ENCODE data around the gene FOXA2.
"Not testable (repeated sequence)": the region's sequence is repeated elsewhere in the genome, so short reads cannot be mapped to it uniquely, and the experiment has no call there.

FOXA2 gene

DNA sequence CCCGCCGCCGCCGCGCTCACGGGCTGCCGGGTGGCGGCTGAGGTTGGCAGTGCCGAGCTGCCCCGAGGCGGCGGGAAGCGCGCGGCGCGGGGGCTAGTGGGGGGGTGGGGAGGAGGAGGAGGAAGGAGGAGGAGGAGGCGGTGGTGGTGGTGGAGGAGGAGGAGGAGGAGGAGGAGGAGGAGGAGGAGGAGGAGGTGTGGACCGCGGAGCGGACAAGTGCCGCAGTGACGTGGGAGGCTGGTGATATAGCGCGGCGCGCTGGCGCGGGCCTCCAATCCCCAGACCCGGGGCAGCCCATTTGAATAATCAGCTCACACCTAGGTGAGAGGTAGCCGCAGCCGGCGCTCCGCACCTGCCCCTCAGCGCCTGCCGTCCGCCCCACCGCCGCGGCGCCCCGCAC, at the start of gene FOXA2:
Gene FOXA2, minus strand, starts transcription at position 51 of the 400 bp plus-strand sequence. CDS start 294 bp downstream, outside the sequence.
- no peak for DNase-seq

DNA sequence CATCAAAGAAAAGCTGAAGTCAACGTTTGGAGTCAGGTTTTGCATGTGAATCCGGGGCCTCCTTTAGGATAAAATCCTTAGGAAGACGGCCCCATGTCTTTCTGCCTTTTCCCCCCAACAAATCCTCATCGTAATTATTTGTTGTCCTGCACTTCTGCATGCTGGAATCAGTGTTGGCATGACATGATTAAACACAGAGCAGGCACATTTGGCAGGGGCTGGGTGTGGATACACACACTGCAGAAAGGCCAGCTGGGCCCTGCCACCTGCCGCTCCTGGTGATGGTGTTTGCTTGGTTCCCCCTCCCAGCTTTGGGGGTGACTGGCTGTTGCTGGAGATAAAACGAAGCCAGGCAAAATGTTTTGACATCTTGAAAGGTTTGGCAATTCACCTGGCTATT, 46.3 kb upstream of the FOXA2 start:
- no peak for DNase-seq

DNA sequence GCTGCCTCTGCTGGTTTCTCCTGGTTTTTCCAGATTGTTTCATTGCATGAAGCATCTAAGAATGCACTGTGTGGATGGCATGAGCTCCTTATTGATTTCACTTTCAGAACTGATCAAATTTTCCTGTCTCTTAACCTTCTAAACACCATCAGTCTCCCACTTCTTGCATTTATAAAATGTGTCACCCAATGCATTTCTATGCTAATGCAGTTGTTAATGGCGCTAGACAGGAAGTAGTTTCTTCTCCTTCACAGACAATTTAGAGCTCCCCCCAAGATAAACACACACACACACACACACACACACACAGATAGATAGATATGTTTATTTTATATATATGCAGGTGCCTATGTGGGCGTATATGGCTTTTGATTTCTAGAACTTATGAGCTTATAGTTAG, 45.6 kb upstream of the FOXA2 start:
- DNase-seq = no peak

DNA sequence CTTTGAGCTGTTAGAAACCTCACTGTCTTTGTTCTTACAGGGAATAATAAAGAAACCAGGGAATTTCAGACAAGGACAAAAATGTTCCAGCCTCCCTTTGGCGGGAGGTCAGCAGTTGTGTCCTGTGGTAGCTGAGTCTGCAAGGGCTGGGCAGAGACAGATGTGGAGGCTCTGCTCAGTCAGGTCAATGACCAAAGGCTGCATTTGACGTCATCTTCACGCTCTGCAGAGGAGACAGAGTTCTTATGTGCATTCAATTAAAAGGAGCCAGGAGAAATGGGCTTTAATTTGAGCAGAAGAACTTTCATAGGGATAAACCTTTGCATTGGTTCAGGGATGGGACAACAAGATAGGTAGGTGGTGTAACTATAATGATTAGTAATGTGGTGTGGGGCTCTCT, 45.1 kb upstream of the FOXA2 start:
- no peak for DNase-seq

DNA sequence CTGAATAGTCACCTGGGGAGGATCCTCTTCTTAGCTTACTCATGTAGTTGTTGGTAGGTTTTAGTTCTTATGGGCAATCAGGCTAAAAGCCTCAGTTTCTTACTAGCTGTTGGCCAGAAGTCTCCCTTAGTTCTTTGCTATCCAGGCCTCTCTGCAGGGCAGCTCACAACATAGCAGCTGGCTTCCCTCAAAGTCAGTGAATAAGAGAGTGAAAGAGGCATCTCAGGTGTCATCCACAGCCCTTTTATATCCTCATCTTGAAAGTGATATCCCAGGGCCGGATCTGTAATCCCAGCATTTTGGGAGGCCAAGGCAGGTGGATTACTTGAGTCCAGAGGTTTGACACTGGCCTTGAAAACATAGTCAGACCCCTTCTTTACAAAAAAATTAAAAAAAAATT, 42.1 kb upstream of the FOXA2 start:
- DNase-seq = no peak

DNA sequence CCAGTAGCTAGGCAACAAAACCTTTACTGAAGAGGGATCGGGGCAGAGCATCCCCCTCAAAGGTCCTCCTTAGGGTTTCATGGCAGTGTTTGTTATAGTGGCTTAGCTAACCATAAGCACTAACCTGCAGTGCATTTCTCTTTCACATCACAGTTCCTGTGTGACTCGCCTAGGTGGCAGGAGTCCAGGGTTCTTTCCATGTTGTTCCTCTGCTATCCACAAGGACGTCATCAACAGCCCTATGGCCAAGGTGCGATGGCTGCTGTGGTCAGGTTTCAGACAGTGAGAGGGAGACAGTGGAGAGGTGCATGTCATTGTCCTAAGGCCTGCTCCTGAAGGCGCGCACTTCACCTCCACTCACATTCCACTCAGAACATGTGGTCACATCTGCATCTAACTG, 38.8 kb upstream of the FOXA2 start:
- DNase-seq = no peak

DNA sequence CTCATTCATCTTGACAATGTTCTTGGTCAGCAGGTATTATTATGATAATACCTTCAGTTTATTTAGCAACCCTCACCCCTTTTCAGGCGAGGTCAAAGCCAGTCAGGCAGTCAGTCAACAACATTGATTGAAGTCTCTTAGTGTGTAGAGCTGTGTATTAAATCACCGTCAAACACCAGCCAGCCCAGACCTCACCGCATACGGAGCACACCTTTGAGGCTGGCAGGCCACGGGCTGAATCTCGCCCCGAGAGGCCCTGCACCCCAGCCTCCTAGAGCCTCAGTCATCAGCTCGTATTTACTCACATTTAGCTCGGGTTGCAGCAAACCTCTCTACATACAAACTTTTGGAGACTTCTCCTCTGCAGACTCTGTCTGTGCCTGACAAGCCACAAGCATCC, 36.0 kb upstream of the FOXA2 start:
- no peak for DNase-seq

DNA sequence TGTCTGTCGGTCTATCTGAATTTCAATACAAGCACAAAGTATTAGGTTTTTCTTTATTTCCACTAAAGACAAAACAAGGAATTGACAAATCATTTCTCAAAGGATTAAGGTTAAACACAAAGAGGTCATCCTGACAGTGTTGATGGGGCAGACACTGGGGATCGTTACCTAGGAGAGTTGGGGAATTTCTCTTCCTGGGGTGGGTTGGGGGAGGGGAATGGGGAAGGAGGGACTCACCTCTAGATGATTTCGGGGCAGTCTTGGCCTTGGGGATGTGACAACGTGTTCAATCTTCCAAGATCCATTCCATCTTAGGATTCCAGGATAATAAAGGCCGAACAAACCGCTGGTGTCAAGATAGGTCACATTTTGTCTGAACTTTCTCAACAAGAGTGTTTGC, 35.4 kb upstream of the FOXA2 start:
- no peak for DNase-seq

DNA sequence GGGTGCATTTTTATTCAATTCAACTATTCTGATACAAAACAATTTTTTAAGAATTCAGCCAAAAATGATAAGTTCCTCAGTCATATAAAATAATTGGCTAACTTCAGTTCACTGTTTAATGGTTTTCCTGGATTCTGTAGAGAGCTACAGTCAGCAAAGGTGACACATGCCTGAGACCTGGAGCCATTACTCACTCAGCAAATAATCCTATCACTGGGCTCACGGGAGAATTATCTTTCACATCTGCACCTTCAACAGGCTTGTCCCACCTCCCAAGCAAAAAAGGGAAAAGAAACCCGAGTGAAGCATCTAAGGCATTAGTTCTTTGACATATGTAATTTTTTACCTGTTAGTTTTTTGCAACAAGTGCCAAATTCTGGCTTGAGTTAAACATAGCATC, 34.9 kb upstream of the FOXA2 start:
- no peak for DNase-seq

DNA sequence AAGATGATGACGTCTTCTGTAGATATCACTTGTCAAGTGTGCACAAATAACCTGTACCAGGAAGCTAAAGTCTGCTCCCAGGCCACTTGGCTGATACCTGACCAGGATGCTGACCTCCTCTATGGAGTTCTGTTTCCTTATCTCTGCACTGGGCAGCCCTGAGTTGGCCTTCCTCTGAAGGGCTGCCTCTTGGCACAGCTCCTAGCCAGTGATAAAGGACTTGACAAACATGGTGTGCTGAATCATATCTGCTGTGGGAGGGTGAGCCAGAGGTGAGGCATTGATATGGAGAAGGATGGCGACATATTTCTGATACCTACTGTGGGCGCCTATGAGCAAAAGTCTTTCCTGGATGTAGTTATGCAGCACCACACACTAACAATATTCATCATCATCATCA, 32.8 kb upstream of the FOXA2 start:
- DNase-seq = no peak

DNA sequence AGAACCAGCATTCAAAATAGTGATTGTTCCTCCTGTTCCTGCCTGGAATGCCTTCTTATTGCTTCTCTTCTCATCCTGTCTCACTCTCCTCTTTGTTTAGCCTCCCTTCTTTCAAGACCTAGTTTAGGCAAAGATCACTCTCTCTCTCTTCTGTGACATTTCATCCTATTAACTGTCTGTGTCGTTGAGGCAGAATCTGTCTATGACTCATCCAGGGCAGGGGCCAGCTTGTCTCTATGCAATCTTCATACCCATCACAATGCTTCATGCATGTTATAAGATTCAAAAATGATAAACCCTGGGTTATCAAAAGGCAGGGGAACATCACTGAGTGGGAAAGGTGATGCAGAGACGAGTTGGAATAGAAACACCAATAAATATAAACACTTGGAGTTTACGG, 32.2 kb upstream of the FOXA2 start:
- no peak for DNase-seq

DNA sequence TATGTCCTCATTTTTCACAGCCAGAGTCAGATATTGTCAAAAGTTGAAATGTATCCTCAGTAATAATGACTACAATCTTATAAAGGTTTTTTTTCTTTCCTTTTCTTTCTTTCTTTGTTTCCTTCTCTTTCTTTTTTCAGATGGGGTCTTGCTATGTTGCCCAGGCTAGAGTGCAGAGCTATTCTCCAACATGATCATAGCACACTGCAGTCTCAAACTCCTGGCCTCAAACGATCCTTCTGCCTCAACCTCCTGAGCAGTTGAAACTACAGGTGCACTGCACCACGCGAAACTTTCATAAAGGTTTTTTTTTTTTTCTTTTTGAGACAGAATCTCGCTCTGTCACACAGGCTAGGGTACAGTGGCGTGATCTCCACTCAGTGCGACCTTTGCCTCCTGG, 31.1 kb upstream of the FOXA2 start:
- DNase-seq = no peak

DNA sequence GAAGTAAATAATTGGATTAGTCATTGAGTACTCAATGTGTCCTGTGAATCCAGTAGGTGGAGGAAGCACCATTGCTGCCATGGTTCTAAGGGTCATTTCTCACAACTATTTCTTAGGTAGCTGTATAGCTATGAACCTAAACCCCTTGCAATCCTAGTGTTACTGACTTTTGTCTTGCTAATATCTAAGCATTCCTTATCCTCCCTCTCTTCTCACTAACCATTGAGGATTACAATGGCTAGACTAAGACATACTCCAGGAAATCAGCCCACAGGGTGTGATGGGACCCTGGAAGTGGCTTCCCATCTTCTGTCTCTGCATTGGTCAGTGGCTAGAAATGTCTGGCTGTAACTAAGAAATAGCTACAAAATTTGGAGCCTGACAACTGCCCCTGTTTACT, 27.3 kb upstream of the FOXA2 start:
- no peak for DNase-seq

DNA sequence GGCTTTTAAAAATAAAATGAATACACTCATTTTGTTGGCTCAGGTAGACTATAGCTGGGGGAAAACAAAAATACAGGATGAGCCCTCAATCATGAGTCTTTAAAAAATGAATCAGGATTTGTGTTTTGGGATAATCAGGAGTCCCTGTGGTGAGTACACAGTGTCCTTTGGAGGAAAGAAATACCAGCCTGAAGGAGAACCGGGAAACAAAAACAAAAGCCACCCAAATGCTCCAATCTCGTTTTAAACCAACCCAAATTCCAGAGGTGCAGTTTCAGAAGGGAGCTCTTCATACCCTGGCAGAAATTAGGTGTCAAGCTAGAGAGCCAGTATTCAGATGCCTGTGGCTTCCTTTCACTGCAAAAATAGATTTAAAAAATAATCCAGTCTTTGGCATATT, 23.3 kb upstream of the FOXA2 start:
- DNase-seq = no peak

DNA sequence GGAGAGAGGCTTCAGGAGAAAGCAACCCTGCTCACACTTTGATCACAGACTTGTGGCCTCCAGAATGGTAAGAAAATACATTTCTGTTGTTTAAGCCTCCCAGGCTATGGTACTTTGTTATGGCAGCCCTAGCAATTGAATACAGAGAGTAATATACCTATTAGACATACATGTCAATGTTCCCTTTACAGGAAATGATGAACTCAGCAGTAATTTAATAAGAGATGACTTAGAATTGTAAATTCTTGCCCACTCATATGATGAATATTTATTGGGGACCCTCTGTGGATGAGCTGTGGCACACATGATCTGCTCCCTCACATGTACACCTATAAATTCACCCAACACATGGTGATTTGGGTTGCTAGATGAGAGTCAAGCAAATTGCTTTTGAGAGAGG, 20.4 kb upstream of the FOXA2 start:
- DNase-seq = no peak

DNA sequence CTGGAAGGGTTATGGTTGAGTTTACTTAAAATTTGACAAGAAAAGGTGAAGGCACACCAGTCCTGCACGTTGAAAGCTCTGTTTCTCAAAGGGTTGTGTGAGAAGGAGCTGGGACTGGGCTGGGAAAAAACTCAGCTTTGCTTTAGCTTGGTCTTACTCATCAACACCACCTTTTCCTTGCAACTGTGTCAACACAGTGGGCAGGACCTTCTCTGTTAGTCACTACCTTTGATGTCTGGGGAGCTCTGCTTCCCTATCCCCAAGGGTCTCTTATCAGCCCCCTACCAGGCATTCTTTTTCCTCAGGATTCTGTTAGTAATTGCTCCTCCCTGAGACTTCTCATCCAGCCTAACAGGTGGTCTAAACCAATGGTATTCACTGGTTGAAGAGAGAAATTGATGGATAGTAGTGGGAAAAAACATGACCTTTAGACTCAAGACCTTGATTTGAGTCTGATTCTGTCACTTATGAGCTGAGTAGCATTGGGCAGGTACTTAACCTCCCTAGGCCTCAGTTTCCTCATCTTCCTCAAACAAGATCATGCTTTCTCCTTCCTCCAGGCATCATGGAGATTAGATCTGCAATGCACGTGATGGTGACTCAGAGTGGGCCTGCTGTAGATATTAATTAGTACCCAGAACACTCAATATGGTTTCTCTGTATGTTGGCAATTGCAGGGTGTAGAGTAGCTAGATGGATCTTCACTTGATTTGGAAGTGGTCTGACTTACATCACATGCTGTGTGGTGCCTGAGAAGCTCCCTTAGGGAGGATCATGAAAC, 17.2 kb upstream of the FOXA2 start:
- no peak for DNase-seq

DNA sequence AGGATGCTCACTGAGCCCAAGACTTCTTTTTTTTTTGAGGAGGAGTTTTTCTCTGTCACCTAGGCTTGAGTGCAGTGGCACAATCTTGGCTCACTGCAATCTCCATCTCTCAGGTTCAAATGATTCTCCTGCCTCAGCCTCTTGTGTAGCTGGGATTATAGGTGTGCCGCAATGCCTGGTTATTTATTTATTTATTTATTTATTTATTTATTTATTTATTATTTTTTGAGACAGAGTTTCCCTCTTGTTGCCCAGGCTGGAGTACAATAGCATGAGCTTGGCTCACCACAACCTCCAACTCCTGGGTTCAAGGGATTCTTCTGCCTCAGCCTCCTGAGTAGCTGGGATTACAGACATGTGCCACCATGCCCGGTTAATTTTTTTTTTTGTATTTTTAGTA, 14.9 kb upstream of the FOXA2 start:
- DNase-seq = not testable (repeated sequence)

DNA sequence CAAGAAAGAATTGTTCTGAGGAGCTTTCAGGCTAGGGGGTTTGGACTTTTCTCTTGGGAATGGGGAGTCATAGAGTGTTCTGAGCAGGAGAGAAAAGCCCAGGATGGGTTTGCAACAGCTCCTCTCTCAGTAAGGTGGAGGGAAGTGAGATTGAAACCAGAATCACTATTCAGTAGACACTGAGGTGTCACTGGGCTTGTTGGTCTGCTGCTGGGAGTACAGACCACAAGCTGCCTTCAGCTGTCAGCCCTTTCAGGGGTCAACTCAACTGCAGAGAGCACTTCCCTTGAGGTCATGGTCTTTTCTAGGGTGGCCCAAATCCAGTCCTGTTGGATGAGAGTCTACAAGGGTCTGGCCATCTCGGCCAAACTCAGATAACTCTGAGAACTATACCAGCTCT, 12.9 kb upstream of the FOXA2 start:
- no peak for DNase-seq

DNA sequence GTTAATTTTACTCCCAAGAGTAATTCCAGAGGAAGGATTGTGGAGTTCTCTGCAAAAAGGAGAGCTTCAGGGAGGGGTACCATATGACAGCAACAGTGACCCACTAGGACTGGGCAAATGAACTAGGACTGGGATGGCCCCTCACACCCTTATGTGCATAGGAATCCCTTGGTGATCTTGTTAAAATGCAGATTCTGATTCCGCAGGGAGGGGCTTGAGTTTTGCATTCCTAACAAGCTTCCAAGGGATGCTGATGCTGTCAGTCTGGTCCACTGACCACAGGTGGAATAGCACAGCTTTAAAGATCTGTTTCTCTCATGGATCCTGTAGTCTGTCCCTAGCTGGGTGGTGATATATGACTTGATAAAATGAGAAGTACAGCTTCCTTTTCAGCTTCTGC, 6.3 kb upstream of the FOXA2 start:
- DNase-seq = no peak

DNA sequence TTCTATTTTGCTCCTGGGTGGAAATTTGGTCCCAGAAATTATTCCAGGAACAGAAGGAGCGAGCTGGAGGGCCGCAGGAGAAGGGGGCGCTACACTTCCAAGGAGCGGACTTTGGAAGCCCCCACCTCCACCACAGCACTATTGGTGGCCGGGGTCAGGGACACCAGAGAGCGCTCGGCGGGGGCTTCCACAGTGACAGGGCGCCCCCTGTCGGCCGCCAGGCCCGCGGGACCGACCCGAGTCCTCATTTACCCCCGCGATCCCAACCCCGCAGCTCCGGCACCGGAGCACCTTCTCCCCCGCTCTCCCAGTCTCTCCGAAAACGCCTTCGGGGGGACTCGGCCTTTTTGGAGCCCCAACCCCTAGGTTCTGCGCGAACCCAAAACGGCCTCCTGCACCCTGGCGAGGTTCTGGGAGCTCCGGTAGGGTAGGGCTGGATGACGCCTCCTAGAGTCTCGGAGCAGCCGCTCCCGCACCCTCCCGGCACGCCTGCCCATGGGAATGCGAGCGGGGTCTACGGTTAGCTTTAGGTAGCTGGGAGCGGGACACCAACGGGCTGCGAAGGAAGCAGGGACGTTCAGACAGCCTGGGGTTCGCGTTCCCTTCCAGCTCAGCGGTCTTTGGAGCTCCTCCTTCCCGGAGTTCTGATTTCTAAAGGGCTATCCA, 2.4 kb upstream of the FOXA2 start:
- no peak for DNase-seq

DNA sequence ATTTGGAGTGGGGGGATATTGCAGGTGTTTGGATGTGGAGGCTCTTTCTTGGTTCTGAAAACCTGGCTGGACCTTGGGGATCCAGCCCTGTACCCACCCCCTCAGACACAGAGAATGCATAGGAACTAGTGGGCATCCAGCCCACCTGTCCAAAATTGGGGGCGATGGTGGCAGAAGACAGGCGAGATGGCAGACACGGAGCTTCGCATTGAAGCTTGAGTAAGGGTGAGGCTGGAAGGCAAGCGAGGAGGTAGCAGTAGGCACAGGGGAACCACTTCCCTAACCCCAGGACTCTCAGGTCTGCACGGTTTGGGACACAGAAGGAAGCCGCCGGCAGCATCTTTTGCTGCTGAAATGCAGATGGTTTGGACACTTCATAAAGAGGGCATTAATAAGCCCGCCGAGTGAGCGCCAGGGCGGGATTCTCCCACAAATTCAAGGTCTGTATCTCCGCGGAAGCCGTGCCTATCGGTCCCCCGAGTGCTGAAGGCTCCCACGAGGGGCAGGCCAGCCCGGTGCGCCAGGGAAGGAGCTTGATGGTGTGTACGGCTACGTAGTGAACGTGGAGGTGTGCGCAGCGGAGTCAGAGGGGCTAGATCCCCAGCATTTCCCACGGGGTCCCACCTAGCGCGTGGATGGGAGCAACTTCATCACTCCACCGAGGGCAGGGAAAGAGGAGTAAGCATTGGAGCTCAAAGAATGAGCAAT, 1.6 kb upstream of the FOXA2 start:
- no peak for DNase-seq

DNA sequence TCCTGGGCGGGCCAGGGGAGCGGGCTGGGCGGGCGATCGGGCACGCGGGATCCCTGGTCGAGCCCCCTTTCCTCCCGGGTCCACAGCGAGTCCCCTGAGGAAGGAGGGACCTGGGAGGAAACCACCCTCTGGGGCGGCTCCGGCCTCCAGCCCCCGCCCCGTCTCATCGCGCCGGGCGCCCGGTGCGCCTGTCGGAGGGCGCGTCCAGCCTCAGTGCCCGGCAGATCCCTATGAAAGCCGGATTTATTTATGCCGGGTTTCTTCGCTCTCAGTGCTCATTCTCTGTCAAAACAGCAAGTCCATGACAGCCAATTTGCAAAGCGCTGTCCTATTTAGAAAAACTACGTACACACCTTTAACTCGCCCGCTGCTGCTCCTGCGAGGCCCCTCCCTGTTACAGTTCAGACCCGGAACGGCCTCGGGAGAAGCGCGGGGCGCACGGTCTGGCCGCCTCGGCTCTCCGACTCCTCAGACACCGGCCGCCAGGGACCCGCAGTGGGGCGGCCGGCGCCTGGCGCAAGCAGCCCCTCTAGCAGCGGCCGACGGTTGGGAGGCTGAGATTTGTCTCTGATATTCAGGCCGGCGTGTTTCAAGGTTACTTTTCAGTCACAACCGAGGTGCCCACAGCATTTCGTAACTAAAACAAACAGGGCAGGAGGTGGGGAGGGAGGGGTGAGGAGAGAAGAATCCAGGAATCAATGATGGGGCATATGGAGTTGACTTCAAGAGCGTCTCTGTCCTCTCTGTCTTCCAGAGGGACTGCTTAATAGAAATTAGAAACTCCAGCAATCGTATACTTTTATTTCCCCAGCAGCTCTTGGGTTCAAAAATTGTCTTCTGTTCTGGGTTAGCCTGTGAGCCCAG, 782 bp upstream of the FOXA2 start:
- DNase-seq = no peak

All from NCI-H187 treated with DMSO at 0.1 percent for 48 hours (cell line).